GM21619 (cell line): ENCODE data around the gene TMC1.
"Not testable (repeated sequence)": the region's sequence is repeated elsewhere in the genome, so short reads cannot be mapped to it uniquely, and the experiment has no call there.

Experiments
- ATAC-seq: cut with Tn5 transposase; IDR thresholded peaks from one replicate; pipeline ENCODE4 v1.9.1; 2021; ENCODE audit not compliant: unreplicated experiment

Gene TMC1

DNA sequence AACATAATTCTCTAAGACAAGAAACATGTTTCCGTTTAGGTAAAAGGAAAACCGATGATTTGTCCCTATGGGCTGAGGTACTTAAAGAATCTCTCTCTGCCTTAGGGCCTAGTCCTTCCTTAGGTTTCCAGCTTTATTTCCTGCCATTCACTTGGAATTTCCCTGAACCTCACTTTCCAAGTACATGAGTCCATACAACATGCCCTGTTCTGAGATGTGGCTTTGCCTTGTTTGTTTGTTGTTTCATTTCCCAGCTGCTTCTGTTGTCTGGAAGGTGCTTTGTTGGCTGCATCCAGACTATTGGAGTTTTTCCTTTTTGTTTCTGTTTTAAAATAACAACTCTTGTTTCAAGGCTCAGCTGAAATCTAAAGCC is 336.2 kb downstream of the TMC1 start:
- no peak for ATAC-seq

DNA sequence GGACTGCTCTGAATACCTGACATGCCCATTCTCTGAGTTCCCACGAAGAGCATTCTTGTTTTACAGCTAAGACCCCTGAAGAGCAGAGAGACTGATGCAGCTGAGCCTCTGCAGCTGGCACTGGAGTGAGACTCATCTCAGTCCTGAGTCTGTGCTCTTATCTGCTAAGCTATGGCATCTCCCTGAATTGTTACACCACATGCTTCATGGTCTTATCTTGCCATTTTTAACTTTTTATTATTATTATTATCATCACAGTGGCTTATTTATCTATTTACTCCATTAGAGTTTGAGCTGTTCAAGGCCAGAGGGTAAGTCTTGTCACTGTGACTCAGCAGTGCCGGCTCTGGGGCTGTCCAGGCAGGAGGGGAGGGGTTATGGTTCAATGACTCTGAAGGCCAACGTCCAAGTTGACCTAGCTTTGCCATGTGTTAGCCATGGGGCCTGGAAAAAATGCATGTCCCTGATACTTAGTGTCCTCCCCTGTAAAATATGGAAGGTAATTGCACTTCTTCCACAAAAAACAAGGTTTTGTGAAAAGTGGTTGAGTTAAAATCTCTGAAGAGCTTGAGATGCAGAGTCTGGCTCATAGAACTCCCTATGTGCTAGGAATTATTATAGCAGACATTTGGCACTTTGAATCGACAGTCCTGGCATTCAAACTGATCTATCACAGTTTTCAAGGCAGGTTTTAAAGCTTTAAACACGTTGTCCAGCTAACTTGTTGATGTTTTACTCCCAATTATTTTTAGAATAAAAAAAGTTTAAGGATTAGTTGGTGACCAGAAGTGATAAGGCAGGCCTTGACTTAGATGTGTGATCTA is 336.9 kb downstream of the TMC1 start:
- no peak for ATAC-seq

DNA sequence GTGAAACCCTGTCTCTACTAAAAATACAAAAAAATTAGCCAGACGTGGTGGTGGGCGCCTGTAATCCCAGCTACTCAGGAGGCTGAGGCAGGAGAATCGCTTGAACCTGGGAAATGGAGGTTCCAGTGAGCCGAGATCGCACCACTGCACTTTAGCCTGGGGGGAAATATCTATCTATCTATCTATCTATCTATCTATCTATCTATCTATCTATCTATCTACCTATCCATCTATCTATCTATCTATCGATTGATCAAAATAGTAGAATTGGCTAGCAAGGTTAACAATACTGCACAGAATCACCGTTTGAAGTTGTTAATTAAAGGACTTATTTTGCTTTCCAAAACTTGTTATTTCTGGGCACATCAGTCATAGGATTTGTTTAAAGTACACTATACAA is 341.4 kb downstream of the TMC1 start:
- not testable (repeated sequence) for ATAC-seq

DNA sequence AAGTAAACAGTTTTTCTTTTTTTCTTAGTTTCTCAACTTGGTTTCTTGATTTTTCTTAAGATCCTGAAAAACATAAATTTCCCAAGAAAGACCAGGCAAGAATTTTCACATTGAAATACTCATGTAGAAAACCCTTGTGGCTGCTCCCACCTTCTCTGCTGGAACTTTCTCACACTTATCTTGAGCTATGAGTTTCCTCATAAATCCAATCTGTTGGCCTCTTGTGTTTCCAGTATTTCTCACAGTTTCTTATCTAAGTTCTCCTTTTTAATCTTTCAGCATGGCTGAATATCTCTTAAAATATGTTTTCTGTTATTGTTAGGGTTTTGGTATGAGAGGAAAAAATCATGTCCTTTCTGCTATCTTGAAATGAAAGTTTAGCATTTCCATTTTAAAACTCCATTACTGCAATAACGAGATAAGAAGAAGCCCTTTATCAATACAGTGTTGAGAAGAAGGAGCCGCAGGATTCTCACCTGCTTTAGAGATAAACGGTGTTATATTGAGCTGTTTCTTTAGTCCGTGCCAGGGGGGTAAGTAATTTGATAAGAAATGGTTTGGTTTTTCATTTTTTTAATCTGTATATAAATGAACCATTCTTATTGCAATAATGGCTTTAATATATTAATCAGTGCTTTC is 342.2 kb downstream of the TMC1 start:
- ATAC-seq: no peak

DNA sequence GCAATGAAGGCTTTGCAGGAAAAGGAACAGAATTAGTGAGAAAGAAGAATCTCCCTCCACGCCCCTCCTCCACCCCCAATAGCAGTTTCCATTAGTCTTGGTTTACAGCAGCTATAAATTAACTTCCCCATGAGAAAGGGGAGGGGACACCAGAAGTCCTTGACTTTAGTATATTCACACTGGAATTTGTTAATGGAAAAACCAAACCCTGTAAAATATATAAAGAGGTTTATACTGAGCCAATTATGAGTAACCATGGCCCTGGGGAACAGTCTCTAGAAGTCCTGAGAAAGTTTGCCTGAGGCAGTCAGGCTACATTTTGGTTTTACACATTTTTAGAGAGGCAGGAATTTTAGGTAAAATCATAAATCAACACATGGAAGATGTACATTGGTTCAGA is 342.9 kb downstream of the TMC1 start:
- ATAC-seq: no peak

DNA sequence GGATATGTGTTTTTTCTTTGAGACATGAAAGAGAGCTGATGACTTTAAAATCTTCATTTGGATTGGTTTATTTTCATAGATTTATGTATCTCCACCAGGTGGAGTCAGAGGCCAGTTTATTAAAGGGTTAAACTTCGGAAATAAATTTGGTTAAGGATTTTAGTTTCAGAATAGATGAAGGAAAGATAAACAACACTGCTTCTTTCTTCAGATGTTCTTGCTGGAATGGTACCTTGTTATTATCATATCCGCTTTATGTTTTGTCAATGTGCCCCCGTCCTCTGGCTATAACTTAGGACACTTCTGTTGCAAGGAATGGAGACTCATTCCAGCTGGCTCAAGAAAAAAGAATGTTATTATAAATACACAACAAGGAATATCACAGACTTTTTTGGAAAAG is 350.3 kb downstream of the TMC1 start:
- no peak for ATAC-seq

DNA sequence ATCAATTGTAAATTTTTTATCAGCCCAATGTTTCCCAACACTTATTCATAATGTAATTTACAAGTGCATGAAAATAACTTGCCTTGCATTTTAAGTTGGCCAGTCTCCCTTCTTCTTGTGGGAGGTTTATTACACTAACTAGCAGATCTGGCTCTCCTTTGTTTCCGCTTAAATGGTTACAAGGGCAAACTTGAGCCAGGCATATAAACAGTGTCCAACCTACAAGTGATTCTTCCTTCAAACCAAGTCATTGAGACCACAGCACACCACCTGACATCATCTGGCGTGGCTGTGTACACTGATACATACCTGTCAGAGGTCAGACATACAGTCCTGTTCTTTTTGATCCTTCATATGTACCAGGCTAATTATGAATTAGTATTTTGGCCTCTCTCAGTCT is 351.3 kb downstream of the TMC1 start:
- no peak for ATAC-seq

DNA sequence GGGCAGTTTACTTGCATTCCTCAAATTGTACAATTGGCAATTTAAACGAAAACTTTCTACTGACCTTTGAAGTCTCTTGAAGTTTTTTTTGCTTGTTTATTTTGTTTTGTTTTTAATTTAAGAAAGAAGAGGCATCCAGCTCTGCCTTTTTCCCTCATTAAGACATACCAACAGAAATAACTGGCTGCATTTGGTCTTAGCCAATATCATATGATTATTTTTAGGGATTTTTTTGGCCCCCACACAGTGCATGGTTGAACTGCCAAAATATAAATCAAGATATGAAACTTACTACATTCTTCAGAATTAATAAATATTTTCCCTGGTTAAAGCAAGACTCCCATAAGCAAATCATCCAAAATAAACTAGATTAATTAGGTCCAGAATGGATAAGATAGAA is 352.0 kb downstream of the TMC1 start:
- no peak for ATAC-seq

DNA sequence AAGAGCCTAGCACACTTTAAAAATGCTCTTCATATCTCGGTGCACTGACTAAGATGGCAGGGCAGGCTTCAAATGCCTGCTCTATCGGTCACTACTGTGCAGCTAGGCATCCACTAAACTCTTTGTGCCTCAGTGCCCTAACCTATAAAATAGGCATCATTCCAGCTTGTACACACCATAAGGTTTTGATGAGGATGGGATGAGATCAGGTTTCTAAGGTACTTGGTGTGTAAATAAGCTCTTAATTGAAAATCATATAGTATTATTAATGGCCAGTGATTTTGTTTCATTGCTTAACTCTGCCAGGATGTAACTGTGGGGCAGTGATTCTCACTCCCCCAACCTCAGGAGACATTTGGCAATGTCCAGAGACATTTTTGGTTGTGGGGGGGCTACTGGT is 352.9 kb downstream of the TMC1 start:
- ATAC-seq: no peak

DNA sequence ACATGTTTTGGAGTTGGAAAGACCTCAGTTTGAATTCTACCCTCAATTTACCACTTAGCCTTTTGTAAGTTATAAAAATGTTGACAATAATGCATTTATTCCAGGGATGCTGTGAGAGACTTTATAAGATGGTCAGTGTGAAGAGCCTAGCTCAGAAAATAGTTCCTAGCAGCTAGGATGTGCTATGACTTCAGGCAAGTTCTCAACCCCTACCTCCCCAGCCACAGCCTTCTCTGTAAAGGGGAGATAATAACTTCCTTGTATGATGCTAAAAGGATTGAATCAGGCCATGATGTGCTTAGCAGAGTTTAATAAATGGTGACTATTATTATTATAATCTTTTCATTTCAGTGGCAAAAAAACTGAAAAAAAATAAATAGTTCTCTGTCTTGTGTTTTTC is 353.8 kb downstream of the TMC1 start:
- ATAC-seq: no peak

DNA sequence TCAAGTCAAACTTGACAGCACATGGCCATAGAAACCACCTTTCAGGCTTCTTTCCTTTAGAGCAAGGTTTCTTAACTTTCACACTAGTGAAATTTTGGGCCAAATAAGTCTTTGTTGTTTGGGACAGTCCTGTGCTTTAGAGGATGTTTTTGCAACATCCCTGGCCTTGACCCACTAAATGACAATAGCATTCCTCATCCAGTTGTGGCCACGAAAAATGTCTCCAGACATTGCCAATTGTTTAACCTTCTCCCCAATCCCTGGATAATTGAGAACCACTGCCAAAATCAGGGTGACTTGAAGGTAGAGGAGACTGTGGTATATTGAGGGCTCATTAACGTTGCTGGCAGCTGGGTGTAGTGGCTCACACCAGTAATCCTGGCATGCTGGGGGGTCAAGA is 359.4 kb downstream of the TMC1 start:
- no peak for ATAC-seq

DNA sequence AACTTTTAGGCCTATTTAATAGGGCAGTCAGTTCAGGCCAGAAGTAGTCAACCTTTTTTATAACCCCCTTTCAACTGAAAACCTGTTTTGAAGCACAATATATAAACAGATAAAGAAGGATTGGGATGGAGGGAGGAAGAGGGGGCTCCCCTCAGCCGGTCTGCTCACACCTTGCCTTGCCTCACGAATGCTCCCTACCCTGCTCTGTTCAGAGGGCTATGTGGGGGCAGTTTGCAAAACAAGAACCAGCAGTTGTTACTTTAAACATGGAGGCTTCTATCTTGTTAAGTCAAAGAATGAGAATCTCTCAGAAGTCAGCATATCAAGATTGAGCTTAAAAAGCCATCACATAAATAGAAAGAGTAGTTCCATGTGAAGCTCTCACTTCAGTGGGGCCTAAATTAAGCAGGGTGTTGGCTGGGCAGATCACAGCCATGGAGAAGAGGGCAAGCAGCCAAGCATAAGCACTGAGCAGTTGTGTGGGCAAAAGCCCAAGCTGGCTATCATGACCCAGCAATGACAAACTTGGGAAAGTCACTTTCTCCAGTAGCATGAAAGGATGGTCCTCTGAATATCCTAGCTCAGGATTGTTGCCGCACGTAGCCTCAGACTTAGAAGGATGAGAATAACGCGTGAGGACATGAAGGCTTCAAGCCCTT is 360.8 kb downstream of the TMC1 start:
- ATAC-seq: no peak

DNA sequence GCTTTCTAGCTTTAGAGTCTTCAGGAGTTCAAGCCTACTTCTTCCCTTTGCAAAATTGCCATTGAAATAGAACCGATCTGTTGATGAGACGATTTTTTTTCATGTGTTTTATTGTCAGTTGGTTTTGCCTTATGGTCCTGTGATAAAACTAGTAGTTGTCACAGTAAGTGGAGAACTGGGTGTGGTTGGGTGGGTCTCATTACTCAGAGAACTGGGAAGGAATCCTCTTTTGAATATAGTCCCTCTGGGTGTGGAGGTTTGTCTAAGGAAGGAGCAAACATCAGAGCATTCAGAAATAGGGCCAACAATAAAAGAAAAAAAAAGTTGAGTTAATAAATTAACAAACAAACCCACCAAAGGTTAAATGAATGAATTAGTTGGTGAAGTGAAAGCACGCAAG is 362.5 kb downstream of the TMC1 start:
- no peak for ATAC-seq

DNA sequence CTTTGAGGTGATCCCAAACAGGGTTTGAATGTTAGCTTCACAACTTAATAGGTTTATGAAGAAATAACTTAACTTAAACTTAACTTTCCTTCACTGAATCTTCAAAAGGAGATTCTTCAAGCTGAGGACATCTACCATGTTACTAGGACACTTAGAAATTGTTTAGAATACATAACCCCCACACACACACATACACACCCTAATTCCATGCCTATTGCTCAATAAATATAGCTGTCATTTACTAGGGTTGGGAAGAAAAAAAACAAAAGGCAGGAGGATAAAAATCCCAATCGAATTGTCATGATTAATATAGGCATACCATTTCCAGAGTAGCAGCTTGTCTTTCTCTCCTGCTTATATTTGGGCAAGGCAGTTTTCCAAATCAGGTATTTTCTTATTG is 363.1 kb downstream of the TMC1 start:
- no peak for ATAC-seq
